ENCODE data around the gene CEACAM3.

DNA sequence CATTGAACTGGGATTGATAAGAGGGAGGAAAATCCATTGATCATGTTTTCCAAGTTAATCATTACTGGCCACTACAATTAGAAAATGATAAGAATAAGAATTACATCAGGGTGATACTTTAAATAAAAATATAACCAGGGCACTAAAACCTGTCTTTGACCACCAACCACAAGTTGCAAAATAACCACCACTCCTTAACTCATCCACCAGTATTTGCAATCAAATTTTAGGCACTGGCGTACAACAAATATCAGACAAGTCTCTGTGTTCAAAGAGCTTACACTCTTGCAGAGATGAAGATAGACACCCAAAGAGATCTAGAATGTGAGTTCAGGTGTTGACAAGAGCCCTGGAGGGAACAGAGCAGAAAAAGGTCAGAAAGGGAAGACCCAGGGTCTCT, 514 bp downstream of the CEACAM3 start:
- TF ChIP-seq CTCF (conservative IDR thresholded peaks at IDR 0.05 in 1 of 2, IDR thresholded peaks at IDR 0.05 in 1 of 2; ENCODE audit: low read depth in 1 of 2, low read length in 2 of 2) (no peak), EZH2 (IDR thresholded peaks at IDR 0.05; ENCODE audit: low read length, missing control alignments) (no peak)
